ENCODE results near the gene OR8D4. TPM values are rescaled to one million over a fixed set of nuclear protein-coding genes. Genes with fewer than 3 reads are reported as not detected.

The OR8D4 gene
- polyA plus RNA-seq, 3 donors: not detected

- Mint-ChIP-seq H3K36me3 (no peaks in the 10 kb centered on the region), H3K27me3 (ENCODE audit: low read depth in 3 of 3) (no peaks in the 10 kb centered on the region), H3K9me3 (no peaks in the 10 kb centered on the region), H3K27ac (no peak overlapping the region), H3K4me3 (no peak overlapping the region), H3K4me1 (no peaks in the 10 kb centered on the region)
- H3K4me3 ChIP-seq (replicated peaks in 1 of 3; ENCODE audit: low read depth in 2 of 3, low read length in 3 of 3): no peak overlapping the region
- DNase-seq: no peak
- H3K27me3 ChIP-seq (ENCODE audit: control insufficient read depth in 2 of 2, insufficient read depth in 2 of 2, low read length in 2 of 2): no peaks in the 10 kb centered on the region
- no peaks in the 10 kb centered on the region for H3K36me3 ChIP-seq (replicated peaks in 1 of 2; ENCODE audit: control insufficient read depth in 1 of 2, insufficient read depth in 2 of 2, low read length in 2 of 2)
- WGBS (ENCODE audit: insufficient coverage): no CpG with 5 or more reads among the region's 2 CpGs
- H3K4me1 ChIP-seq (ENCODE audit: control insufficient read depth in 1 of 2, insufficient read depth in 2 of 2, low read length in 2 of 2): no peaks in the 10 kb centered on the region
- intact Hi-C loops (cut with micrococcal nuclease): no loop called here
- no peaks in the 10 kb centered on the region for H4K20me1 ChIP-seq (ENCODE audit: insufficient read depth, low read length)
- H3K27ac ChIP-seq (ENCODE audit: low read depth in 1 of 2, low read length in 2 of 2): no peak overlapping the region
- no peak overlapping the region for H3K4me2 ChIP-seq (replicated peaks; ENCODE audit: extremely low read depth, low read length, poor library complexity, severe bottlenecking)
- no peaks in the 10 kb centered on the region for H3K79me2 ChIP-seq (ENCODE audit: insufficient read depth, low read length)
- no peak overlapping the region for H2AFZ ChIP-seq (ENCODE audit: insufficient read depth, low read depth, low read length, poor library complexity, severe bottlenecking)
- H3K9ac ChIP-seq (ENCODE audit: insufficient read depth, low read length, poor library complexity, severe bottlenecking): no peak overlapping the region
- TF ChIP-seq, protein P1, sequence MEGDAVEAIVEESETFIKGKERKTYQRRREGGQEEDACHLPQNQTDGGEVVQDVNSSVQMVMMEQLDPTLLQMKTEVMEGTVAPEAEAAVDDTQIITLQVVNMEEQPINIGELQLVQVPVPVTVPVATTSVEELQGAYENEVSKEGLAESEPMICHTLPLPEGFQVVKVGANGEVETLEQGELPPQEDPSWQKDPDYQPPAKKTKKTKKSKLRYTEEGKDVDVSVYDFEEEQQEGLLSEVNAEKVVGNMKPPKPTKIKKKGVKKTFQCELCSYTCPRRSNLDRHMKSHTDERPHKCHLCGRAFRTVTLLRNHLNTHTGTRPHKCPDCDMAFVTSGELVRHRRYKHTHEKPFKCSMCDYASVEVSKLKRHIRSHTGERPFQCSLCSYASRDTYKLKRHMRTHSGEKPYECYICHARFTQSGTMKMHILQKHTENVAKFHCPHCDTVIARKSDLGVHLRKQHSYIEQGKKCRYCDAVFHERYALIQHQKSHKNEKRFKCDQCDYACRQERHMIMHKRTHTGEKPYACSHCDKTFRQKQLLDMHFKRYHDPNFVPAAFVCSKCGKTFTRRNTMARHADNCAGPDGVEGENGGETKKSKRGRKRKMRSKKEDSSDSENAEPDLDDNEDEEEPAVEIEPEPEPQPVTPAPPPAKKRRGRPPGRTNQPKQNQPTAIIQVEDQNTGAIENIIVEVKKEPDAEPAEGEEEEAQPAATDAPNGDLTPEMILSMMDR (IDR thresholded peaks at IDR 0.05): no peak
- H3K9me3 ChIP-seq (replicated peaks in 1 of 2; ENCODE audit: control insufficient read depth in 1 of 2, insufficient read depth in 1 of 2, low read length in 2 of 2): no peaks in the 10 kb centered on the region
These were observed 2.0 kb downstream of the OR8D4 start for GRCh38 chr11:123903932-123904331.

GRCh38 chr11:123904932-123905331 is 3.0 kb downstream of the OR8D4 start:
- H2AFZ ChIP-seq (ENCODE audit: insufficient read depth, low read depth, low read length, poor library complexity, severe bottlenecking): no peak overlapping the region
- no peak overlapping the region for H3K4me3 Mint-ChIP-seq
- H3K9ac ChIP-seq (ENCODE audit: insufficient read depth, low read length, poor library complexity, severe bottlenecking): no peak overlapping the region
- no peaks in the 10 kb centered on the region for H3K36me3 Mint-ChIP-seq
- H3K9me3 ChIP-seq (replicated peaks in 1 of 2; ENCODE audit: control insufficient read depth in 1 of 2, insufficient read depth in 1 of 2, low read length in 2 of 2): no peaks in the 10 kb centered on the region
- H3K4me1 ChIP-seq (ENCODE audit: control insufficient read depth in 1 of 2, insufficient read depth in 2 of 2, low read length in 2 of 2): no peaks in the 10 kb centered on the region
- H3K27me3 Mint-ChIP-seq (ENCODE audit: low read depth in 3 of 3): no peaks in the 10 kb centered on the region
- no peak overlapping the region for H3K4me2 ChIP-seq (replicated peaks; ENCODE audit: extremely low read depth, low read length, poor library complexity, severe bottlenecking)
- intact Hi-C loops (cut with micrococcal nuclease): no loop called here
- no peak overlapping the region for H3K27ac Mint-ChIP-seq
- H3K4me3 ChIP-seq (replicated peaks in 1 of 3; ENCODE audit: low read depth in 2 of 3, low read length in 3 of 3): no peak overlapping the region
- no peak for DNase-seq
- H3K9me3 Mint-ChIP-seq: no peaks in the 10 kb centered on the region
- 100% methylated on average over 1 of the region's 3 CpGs for WGBS (ENCODE audit: insufficient coverage)
- H3K79me2 ChIP-seq (ENCODE audit: insufficient read depth, low read length): no peaks in the 10 kb centered on the region
- no peak overlapping the region for H3K27ac ChIP-seq (ENCODE audit: low read depth in 1 of 2, low read length in 2 of 2)
- TF ChIP-seq, protein P1 (IDR thresholded peaks at IDR 0.05): no peak
- no peaks in the 10 kb centered on the region for H3K36me3 ChIP-seq (replicated peaks in 1 of 2; ENCODE audit: control insufficient read depth in 1 of 2, insufficient read depth in 2 of 2, low read length in 2 of 2)
- no peaks in the 10 kb centered on the region for H3K4me1 Mint-ChIP-seq
- no peaks in the 10 kb centered on the region for H4K20me1 ChIP-seq (ENCODE audit: insufficient read depth, low read length)
- H3K27me3 ChIP-seq (ENCODE audit: control insufficient read depth in 2 of 2, insufficient read depth in 2 of 2, low read length in 2 of 2): no peaks in the 10 kb centered on the region

All from CD14-positive monocyte (primary cell).